ENCODE data around the gene CYRIA. TPM values are rescaled to one million over a fixed set of nuclear protein-coding genes. Genes with fewer than 3 reads are reported as not detected.

CYRIA gene
- total RNA-seq, 1 experiment from 2014 or later, result 0.35 TPM

DNA sequence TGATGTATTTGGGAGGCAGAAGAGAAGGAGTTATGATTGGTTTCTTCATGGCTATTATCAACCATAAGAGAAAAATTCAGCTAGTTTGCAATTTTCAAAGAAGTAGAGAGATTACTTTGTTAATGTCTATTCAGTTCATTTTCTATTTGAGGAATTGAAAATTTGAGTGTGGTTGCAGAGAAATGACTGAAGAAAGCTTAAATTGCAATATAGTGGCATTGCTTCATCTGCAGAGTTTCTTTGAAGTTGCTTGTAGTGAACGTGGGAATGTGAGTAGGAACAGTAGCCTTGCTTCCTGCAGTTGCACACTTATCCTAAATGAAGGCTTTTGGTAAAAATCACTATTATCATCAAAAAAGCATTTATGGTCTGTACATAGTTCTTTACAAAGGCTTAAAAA, 14.7 kb upstream of the CYRIA start:
- Mint-ChIP-seq H3K9me3 (ENCODE audit: unreplicated experiment) (no peaks in the 10 kb centered on the region), H3K4me3 (ENCODE audit: unreplicated experiment) (no peak overlapping the region), H3K36me3 (ENCODE audit: insufficient read depth, unreplicated experiment) (no peaks in the 10 kb centered on the region), H3K27ac (ENCODE audit: low read depth, unreplicated experiment) (no peak overlapping the region), H3K27me3 (ENCODE audit: insufficient read depth, unreplicated experiment) (peaks cover 10% of the 10 kb centered on the region), H3K4me1 (ENCODE audit: insufficient read depth, unreplicated experiment) (no peaks in the 10 kb centered on the region)
- no peak for DNase-seq (ENCODE audit: unreplicated experiment)
- TF ChIP-seq, protein P1, sequence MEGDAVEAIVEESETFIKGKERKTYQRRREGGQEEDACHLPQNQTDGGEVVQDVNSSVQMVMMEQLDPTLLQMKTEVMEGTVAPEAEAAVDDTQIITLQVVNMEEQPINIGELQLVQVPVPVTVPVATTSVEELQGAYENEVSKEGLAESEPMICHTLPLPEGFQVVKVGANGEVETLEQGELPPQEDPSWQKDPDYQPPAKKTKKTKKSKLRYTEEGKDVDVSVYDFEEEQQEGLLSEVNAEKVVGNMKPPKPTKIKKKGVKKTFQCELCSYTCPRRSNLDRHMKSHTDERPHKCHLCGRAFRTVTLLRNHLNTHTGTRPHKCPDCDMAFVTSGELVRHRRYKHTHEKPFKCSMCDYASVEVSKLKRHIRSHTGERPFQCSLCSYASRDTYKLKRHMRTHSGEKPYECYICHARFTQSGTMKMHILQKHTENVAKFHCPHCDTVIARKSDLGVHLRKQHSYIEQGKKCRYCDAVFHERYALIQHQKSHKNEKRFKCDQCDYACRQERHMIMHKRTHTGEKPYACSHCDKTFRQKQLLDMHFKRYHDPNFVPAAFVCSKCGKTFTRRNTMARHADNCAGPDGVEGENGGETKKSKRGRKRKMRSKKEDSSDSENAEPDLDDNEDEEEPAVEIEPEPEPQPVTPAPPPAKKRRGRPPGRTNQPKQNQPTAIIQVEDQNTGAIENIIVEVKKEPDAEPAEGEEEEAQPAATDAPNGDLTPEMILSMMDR (IDR thresholded peaks at IDR 0.05; ENCODE audit: unreplicated experiment), result no peak
- ChIA-PET POLR2A (interaction anchor here (0.7 to 1.2 kb wide), 2 partner anchors 8 to 59 kb away, joined by 4 to 5 read pairs; no protein-coding TSS in a partner anchor), CTCF (interaction anchor here (0.5 to 0.6 kb wide), 3 partner anchors 9 to 595 kb away, joined by 3 read pairs; no protein-coding TSS in a partner anchor)
- intact Hi-C loops (cut with micrococcal nuclease), result loop anchor here (10.0 kb wide), 1 partner anchor 54 kb away; no protein-coding TSS in a partner anchor
- no TSS peak for BruUV-seq (replicated peaks)

DNA sequence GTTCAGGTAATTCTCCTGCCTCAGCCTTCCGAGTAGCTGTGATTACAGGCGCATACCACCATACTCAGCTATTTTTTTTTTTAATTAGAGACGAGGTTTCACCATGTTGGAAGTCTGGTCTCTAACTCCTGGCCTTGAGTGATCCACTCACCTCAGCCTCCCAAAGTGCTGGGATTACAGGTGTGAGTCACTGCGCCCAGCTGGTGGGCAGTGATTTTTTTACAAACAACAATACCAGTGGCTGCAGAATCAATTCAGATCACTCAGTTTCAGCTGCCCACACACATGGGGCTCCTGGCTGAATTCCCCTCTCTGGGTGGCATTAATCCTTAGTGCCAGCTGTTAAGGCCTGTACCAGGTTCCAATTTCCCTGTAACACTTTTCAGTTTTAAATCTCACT, 13.3 kb upstream of the CYRIA start:
- TF ChIP-seq, protein P1 (IDR thresholded peaks at IDR 0.05; ENCODE audit: unreplicated experiment), result no peak
- peaks cover 10% of the 10 kb centered on the region for H3K27me3 Mint-ChIP-seq (ENCODE audit: insufficient read depth, unreplicated experiment)
- DNase-seq (ENCODE audit: unreplicated experiment), result no peak
- H3K9me3 Mint-ChIP-seq (ENCODE audit: unreplicated experiment), result no peaks in the 10 kb centered on the region
- BruUV-seq (replicated peaks), result no TSS peak
- POLR2A ChIA-PET, result interaction anchor here (0.7 kb wide), 2 partner anchors 10 to 969 kb away, joined by 3 read pairs; no protein-coding TSS in a partner anchor
- no peaks in the 10 kb centered on the region for H3K36me3 Mint-ChIP-seq (ENCODE audit: insufficient read depth, unreplicated experiment)
- no peaks in the 10 kb centered on the region for H3K4me1 Mint-ChIP-seq (ENCODE audit: insufficient read depth, unreplicated experiment)
- no peak overlapping the region for H3K4me3 Mint-ChIP-seq (ENCODE audit: unreplicated experiment)
- intact Hi-C loops (cut with micrococcal nuclease), result loop anchor here (5.0 kb wide), 1 partner anchor 342 kb away; no protein-coding TSS in a partner anchor
- CTCF ChIA-PET, result interaction anchor here (0.6 to 1.6 kb wide), 6 partner anchors 9 to 1100 kb away, joined by 3 read pairs; no protein-coding TSS in a partner anchor
- H3K27ac Mint-ChIP-seq (ENCODE audit: low read depth, unreplicated experiment), result no peak overlapping the region

DNA sequence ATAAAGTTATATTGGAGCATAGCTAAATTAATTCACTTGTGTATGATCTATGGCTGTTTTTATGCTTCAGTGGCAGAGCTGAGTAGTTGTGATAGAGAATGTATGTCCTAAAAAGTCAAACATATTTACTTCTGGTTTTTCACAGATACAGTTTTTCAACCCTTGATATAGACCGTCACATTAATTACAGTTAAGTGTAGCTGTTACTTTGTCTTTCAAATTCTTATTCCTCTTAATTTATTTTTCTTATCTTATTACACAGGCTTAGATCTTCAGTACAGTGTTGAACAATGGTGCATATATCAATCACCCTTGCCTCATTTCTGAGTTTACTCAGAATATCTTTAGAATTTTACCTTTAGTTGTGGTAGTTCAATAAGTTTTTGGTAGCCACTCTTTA, 12.2 kb upstream of the CYRIA start:
- CTCF ChIA-PET, result interaction anchor here (0.6 to 0.9 kb wide), 2 partner anchors 56 to 84 kb away, joined by 3 read pairs; no protein-coding TSS in a partner anchor

DNA sequence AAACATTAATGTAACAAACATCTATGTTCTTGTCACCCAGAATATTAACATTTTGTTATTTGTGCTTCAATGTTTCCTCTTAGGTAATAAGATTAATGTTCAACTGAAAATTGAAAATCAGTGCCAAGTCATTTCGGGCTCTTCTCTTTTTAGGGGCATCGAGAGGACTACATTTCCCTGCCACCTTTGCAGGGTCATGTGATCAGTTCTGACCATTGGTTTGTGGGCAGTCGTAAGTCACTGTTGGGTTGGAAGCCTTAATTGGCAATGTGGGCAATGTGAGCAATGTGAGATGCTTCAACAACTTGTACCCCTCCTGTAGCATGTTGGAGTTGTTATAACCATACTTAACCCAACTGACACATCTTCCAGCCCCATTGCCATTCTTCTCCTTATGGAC, 10.1 kb upstream of the CYRIA start:
- H3K27me3 Mint-ChIP-seq (ENCODE audit: insufficient read depth, unreplicated experiment), result no peaks in the 10 kb centered on the region
- TF ChIP-seq, protein P1 (IDR thresholded peaks at IDR 0.05; ENCODE audit: unreplicated experiment), result no peak
- POLR2A ChIA-PET, result no interaction called here
- no peaks in the 10 kb centered on the region for H3K36me3 Mint-ChIP-seq (ENCODE audit: insufficient read depth, unreplicated experiment)
- H3K4me3 Mint-ChIP-seq (ENCODE audit: unreplicated experiment), result no peak overlapping the region
- BruUV-seq (replicated peaks), result no TSS peak
- H3K4me1 Mint-ChIP-seq (ENCODE audit: insufficient read depth, unreplicated experiment), result peaks cover 6% of the 10 kb centered on the region
- no peak for DNase-seq (ENCODE audit: unreplicated experiment)
- CTCF ChIA-PET, result interaction anchor here (0.7 kb wide), 1 partner anchor 63 kb away, joined by 4 read pairs; no protein-coding TSS in a partner anchor
- H3K27ac Mint-ChIP-seq (ENCODE audit: low read depth, unreplicated experiment), result no peak overlapping the region
- H3K9me3 Mint-ChIP-seq (ENCODE audit: unreplicated experiment), result no peaks in the 10 kb centered on the region
- intact Hi-C loops (cut with micrococcal nuclease), result loop anchor here (5.0 kb wide), 1 partner anchor 338 kb away; no protein-coding TSS in a partner anchor

More for the DNA sequence above, 12.2 kb upstream of the CYRIA start:
- peaks cover 9% of the 10 kb centered on the region for H3K27me3 Mint-ChIP-seq (ENCODE audit: insufficient read depth, unreplicated experiment)
- H3K9me3 Mint-ChIP-seq (ENCODE audit: unreplicated experiment), result no peaks in the 10 kb centered on the region
- intact Hi-C loops (cut with micrococcal nuclease), result loop anchor here (5.0 kb wide), 1 partner anchor 341 kb away; no protein-coding TSS in a partner anchor
- H3K4me3 Mint-ChIP-seq (ENCODE audit: unreplicated experiment), result no peak overlapping the region
- POLR2A ChIA-PET, result no interaction called here
- BruUV-seq (replicated peaks), result no TSS peak
- TF ChIP-seq, protein P1 (IDR thresholded peaks at IDR 0.05; ENCODE audit: unreplicated experiment), result no peak
- H3K4me1 Mint-ChIP-seq (ENCODE audit: insufficient read depth, unreplicated experiment), result no peaks in the 10 kb centered on the region
- no peaks in the 10 kb centered on the region for H3K36me3 Mint-ChIP-seq (ENCODE audit: insufficient read depth, unreplicated experiment)
- no peak for DNase-seq (ENCODE audit: unreplicated experiment)
- no peak overlapping the region for H3K27ac Mint-ChIP-seq (ENCODE audit: low read depth, unreplicated experiment)
